Loucy (cell line): ENCODE data around the gene SCNN1B.

Experiments used
- EZH2phosphoT487 ChIP-seq: fragments of 200-600 bp; IDR thresholded peaks from 2 replicates; pipeline ENCODE4 v1.6.1; 2018; ENCODE audit warnings: antibody characterized with exemption, mild to moderate bottlenecking, moderate library complexity, borderline replicate concordance
- TF ChIP-seq, protein P1 (sequence below): fragments of 200-600 bp; sonication (generic); conservative IDR thresholded peaks from 2 replicates; pipeline ENCODE4 v1.5.1; 2014; ENCODE audit warnings: mild to moderate bottlenecking, antibody characterized with exemption, low read length

DNA sequence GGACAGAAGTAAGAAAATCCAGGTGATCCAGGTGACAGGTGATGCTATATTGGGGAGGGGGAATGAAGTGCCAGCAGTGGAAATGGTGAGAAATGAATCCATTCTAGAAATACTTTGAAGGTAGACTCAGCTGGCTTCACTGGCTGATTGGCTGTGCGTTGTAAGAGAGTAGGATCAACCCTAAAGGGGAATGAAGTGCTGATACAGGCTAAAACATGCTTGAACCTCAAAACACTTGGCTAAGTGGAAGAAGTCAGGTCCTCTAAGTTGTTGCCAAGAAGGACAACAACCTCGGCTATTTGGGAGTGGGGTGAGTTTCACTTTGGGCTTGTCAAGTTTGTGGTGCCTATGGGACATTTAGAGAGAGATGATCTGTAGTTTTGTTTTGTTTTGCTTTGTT is 24.1 kb upstream of the SCNN1B start:
- TF ChIP-seq, protein P1, sequence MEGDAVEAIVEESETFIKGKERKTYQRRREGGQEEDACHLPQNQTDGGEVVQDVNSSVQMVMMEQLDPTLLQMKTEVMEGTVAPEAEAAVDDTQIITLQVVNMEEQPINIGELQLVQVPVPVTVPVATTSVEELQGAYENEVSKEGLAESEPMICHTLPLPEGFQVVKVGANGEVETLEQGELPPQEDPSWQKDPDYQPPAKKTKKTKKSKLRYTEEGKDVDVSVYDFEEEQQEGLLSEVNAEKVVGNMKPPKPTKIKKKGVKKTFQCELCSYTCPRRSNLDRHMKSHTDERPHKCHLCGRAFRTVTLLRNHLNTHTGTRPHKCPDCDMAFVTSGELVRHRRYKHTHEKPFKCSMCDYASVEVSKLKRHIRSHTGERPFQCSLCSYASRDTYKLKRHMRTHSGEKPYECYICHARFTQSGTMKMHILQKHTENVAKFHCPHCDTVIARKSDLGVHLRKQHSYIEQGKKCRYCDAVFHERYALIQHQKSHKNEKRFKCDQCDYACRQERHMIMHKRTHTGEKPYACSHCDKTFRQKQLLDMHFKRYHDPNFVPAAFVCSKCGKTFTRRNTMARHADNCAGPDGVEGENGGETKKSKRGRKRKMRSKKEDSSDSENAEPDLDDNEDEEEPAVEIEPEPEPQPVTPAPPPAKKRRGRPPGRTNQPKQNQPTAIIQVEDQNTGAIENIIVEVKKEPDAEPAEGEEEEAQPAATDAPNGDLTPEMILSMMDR = no peak
- TF ChIP-seq EZH2phosphoT487 = no peak
